ENCODE data around the gene OR5H14. TPM values are rescaled to one million over a fixed set of nuclear protein-coding genes. Genes with fewer than 3 reads are reported as not detected.
"Not testable (repeated sequence)": the region's sequence is repeated elsewhere in the genome, so short reads cannot be mapped to it uniquely, and the experiment has no call there.

The OR5H14 gene
- total RNA-seq, 4 donors from 2014 or later = not detected

- TF ChIP-seq CTCF (IDR thresholded peaks at IDR 0.05) (no peak), EP300 (IDR thresholded peaks at IDR 0.05) (no peak), POLR2A (IDR thresholded peaks at IDR 0.05) (no peak)
Measured at GRCh38 chr3:98140531-98140930, 6.7 kb upstream of the OR5H14 start.

GRCh38 chr3:98148751-98149150 is 1.5 kb downstream of the OR5H14 start:
- H3K9me3 ChIP-seq = no peaks in the 10 kb centered on the region
- H3K27ac ChIP-seq = no peak overlapping the region
- TF ChIP-seq EP300 (IDR thresholded peaks at IDR 0.05) = no peak
- H3K4me1 ChIP-seq = no peaks in the 10 kb centered on the region
- no peaks in the 10 kb centered on the region for H3K27me3 ChIP-seq
- 64 to 72% methylated on average over 3 of the region's 3 CpGs for WGBS, 2 donors
- H3K4me3 ChIP-seq = no peak overlapping the region
- H3K36me3 ChIP-seq = no peaks in the 10 kb centered on the region
- DNase-seq (ENCODE audit: low spot score in 2 of 2) = no peak

More at GRCh38 chr3:98140531-98140930, 6.7 kb upstream of the OR5H14 start:
- Histone ChIP-seq H3K4me1 (no peaks in the 10 kb centered on the region), H3K9me3 (no peaks in the 10 kb centered on the region), H3K4me3 (no peak overlapping the region), H3K36me3 (no peaks in the 10 kb centered on the region), H3K27me3 (no peaks in the 10 kb centered on the region), H3K27ac (no peak overlapping the region)
- DNase-seq (ENCODE audit: low spot score in 2 of 2) = no peak

GRCh38 chr3:98149456-98149855 is 2.2 kb downstream of the OR5H14 start:
- H3K9me3 ChIP-seq; H3K4me3 ChIP-seq; H3K27ac ChIP-seq; H3K36me3 ChIP-seq; H3K27me3 ChIP-seq; DNase-seq (ENCODE audit: low spot score in 2 of 2); H3K4me1 ChIP-seq: not testable (repeated sequence)
- 84 to 86% methylated on average over 4 of the region's 4 CpGs for WGBS, 2 donors

GRCh38 chr3:98151241-98151640 is 4.0 kb downstream of the OR5H14 start:
- TF ChIP-seq EP300 (IDR thresholded peaks at IDR 0.05) (no peak), CTCF (IDR thresholded peaks at IDR 0.05) (no peak), POLR2A (IDR thresholded peaks at IDR 0.05) (no peak)
- no peak for DNase-seq (ENCODE audit: low spot score in 2 of 2)
- H3K9me3 ChIP-seq = no peaks in the 10 kb centered on the region
- H3K4me3 ChIP-seq = no peak overlapping the region
- no peak overlapping the region for H3K27ac ChIP-seq
- no peaks in the 10 kb centered on the region for H3K36me3 ChIP-seq
- WGBS, 2 donors = 77 to 82% methylated on average over 5 of the region's 5 CpGs
- no peaks in the 10 kb centered on the region for H3K27me3 ChIP-seq
- H3K4me1 ChIP-seq = no peaks in the 10 kb centered on the region

GRCh38 chr3:98166396-98166795 is 19.1 kb downstream of the OR5H14 start, which contains the start of gene OR5H15:
OR5H15 (plus strand) TSS chr3:98166696; CDS start chr3:98168700, 2,004 bp downstream.
- 95 to 96% methylated on average over 3 of the region's 3 CpGs for WGBS, 2 donors
- Histone ChIP-seq H3K4me1 (no peaks in the 10 kb centered on the region), H3K9me3 (no peaks in the 10 kb centered on the region), H3K36me3 (no peaks in the 10 kb centered on the region), H3K27ac (no peak within 1 kb of the TSS), H3K27me3 (no peaks in the 10 kb centered on the region), H3K4me3 (no peak within 1 kb of the TSS)
- no peak for DNase-seq (ENCODE audit: low spot score in 2 of 2)
- TF ChIP-seq CTCF (IDR thresholded peaks at IDR 0.05) = no peak
- no peak for TF ChIP-seq POLR2A (IDR thresholded peaks at IDR 0.05)
- TF ChIP-seq EP300 (IDR thresholded peaks at IDR 0.05) = no peak

- Histone ChIP-seq H3K4me1 (no peaks in the 10 kb centered on the region), H3K36me3 (no peaks in the 10 kb centered on the region), H3K27me3 (no peaks in the 10 kb centered on the region), H3K9me3 (no peaks in the 10 kb centered on the region), H3K27ac (no peak overlapping the region), H3K4me3 (no peak overlapping the region)
- no peak for DNase-seq (ENCODE audit: low spot score in 2 of 2)
- TF ChIP-seq POLR2A (IDR thresholded peaks at IDR 0.05) = no peak
- WGBS, 2 donors = 68 to 73% methylated on average over 1 of the region's 1 CpG
Measured at GRCh38 chr3:98171071-98171470, 23.8 kb downstream of the OR5H14 start.

GRCh38 chr3:98172621-98173020 is 25.3 kb downstream of the OR5H14 start:
- Histone ChIP-seq H3K27me3 (no peaks in the 10 kb centered on the region), H3K4me3 (no peak overlapping the region), H3K36me3 (no peaks in the 10 kb centered on the region), H3K4me1 (no peaks in the 10 kb centered on the region), H3K9me3 (no peaks in the 10 kb centered on the region), H3K27ac (no peak overlapping the region)
- TF ChIP-seq CTCF (IDR thresholded peaks at IDR 0.05) (no peak), POLR2A (IDR thresholded peaks at IDR 0.05) (no peak), EP300 (IDR thresholded peaks at IDR 0.05) (no peak)
- 87 to 90% methylated on average over 7 of the region's 7 CpGs for WGBS, 2 donors
- DNase-seq (ENCODE audit: low spot score in 2 of 2) = no peak
